Measurements from ENCODE around the gene ERMARD.

ERMARD gene

GRCh38 chr6:169809386-169809785, 58.0 kb downstream of the ERMARD start:
- in situ Hi-C loops (cut with HindIII; ENCODE audit: low sequenced_read_pairs) = no loop called here
- no peak for DNase-seq (ENCODE audit: low read depth, low spot score)
- no peak for TF ChIP-seq CTCF (IDR thresholded peaks at IDR 0.05; ENCODE audit: low read depth, low read length)
- H3K4me3 ChIP-seq (ENCODE audit: low read depth, low read length) = no peak overlapping the region

- no peak overlapping the region for H3K4me3 ChIP-seq (ENCODE audit: low read depth, low read length)
- no peak for DNase-seq (ENCODE audit: low read depth, low spot score)
- in situ Hi-C loops (cut with HindIII; ENCODE audit: low sequenced_read_pairs) = no loop called here
- no peak for TF ChIP-seq CTCF (IDR thresholded peaks at IDR 0.05; ENCODE audit: low read depth, low read length)
Measured at GRCh38 chr6:169810066-169810989, 58.9 kb downstream of the ERMARD start.

GRCh38 chr6:169811072-169811471, 59.6 kb downstream of the ERMARD start:
- in situ Hi-C loops (cut with HindIII; ENCODE audit: low sequenced_read_pairs) = no loop called here
- no peak for TF ChIP-seq CTCF (IDR thresholded peaks at IDR 0.05; ENCODE audit: low read depth, low read length)
- DNase-seq (ENCODE audit: low read depth, low spot score) = no peak
- H3K4me3 ChIP-seq (ENCODE audit: low read depth, low read length) = no peak overlapping the region

GRCh38 chr6:169811521-169812256, 60.3 kb downstream of the ERMARD start:
- no peak overlapping the region for H3K4me3 ChIP-seq (ENCODE audit: low read depth, low read length)
- in situ Hi-C loops (cut with HindIII; ENCODE audit: low sequenced_read_pairs) = no loop called here
- no peak for TF ChIP-seq CTCF (IDR thresholded peaks at IDR 0.05; ENCODE audit: low read depth, low read length)

GRCh38 chr6:169812257-169812644, 60.8 kb downstream of the ERMARD start:
- no peak for TF ChIP-seq CTCF (IDR thresholded peaks at IDR 0.05; ENCODE audit: low read depth, low read length)
- H3K4me3 ChIP-seq (ENCODE audit: low read depth, low read length) = no peak overlapping the region
- in situ Hi-C loops (cut with HindIII; ENCODE audit: low sequenced_read_pairs) = no loop called here
- no peak for DNase-seq (ENCODE audit: low read depth, low spot score)

More at GRCh38 chr6:169811521-169812256, 60.3 kb downstream of the ERMARD start:
- no peak for DNase-seq (ENCODE audit: low read depth, low spot score)

- in situ Hi-C loops (cut with HindIII; ENCODE audit: low sequenced_read_pairs) = no loop called here
- DNase-seq (ENCODE audit: low read depth, low spot score) = no peak
- H3K4me3 ChIP-seq (ENCODE audit: low read depth, low read length) = no peak overlapping the region
- no peak for TF ChIP-seq CTCF (IDR thresholded peaks at IDR 0.05; ENCODE audit: low read depth, low read length)
Measured at GRCh38 chr6:169813969-169814368, 62.5 kb downstream of the ERMARD start.

Measured in astrocyte of the spinal cord (primary cell).